Prostate gland (tissue), 2 donors: Measurements from ENCODE around the gene GRIK3.

Experiments used
- POLR2A ChIP-seq: fragments of 450-650 bp; IDR thresholded peaks from one replicate; pipeline ENCODE4 v1.6.1; 2016; ENCODE audit warnings: antibody characterized with exemption, mild to moderate bottlenecking
- TF ChIP-seq, protein P1 (sequence below), 4 experiments: fragments of 200-600 bp in 2 of 4; fragments of 450-650 bp in 2 of 4; sonication (generic) in 2 of 4; IDR thresholded peaks; 1 replicate in 3 of 4; 2 replicates in 1 of 4; pipeline ENCODE4 v1.5.1; 2016 to 2019; ENCODE audit warnings: antibody characterized with exemption in 4 of 4, mild to moderate bottlenecking in 2 of 4, moderate library complexity in 2 of 4

DNA sequence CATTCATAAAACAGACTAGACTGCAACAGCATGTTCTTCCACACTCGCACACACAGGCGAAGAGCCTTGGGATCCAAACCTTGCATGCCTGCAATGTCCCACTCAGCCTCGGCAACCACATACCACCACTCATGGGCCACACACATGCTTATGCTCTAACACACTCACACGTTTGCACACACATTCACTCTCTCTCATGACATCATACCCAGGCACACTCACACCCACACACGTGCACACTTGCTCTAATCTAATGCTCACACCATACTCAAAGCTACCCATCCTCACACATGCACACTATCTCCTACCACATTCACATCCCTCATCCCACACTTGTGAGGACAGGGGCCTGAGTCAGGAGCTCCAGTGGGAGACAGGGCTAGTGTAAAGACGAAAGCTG is 50.3 kb downstream of the GRIK3 start:
- TF ChIP-seq, protein P1, sequence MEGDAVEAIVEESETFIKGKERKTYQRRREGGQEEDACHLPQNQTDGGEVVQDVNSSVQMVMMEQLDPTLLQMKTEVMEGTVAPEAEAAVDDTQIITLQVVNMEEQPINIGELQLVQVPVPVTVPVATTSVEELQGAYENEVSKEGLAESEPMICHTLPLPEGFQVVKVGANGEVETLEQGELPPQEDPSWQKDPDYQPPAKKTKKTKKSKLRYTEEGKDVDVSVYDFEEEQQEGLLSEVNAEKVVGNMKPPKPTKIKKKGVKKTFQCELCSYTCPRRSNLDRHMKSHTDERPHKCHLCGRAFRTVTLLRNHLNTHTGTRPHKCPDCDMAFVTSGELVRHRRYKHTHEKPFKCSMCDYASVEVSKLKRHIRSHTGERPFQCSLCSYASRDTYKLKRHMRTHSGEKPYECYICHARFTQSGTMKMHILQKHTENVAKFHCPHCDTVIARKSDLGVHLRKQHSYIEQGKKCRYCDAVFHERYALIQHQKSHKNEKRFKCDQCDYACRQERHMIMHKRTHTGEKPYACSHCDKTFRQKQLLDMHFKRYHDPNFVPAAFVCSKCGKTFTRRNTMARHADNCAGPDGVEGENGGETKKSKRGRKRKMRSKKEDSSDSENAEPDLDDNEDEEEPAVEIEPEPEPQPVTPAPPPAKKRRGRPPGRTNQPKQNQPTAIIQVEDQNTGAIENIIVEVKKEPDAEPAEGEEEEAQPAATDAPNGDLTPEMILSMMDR (IDR thresholded peaks at IDR 0.05), result no peak
- no peak for TF ChIP-seq POLR2A
